Ovary (tissue), 3 donors: ENCODE measurements around the gene MRPL10.

ENCODE experiments used
- CTCF ChIP-seq, 3 donors: fragments of 450-650 bp in 2 of 3; fragments of 200-600 bp in 1 of 3; IDR thresholded peaks; one replicate each; pipeline versions ENCODE4 v1.5.1 to v1.8.0; 2016 to 2022; ENCODE audit warnings: antibody characterized with exemption in 3 of 3, mild to moderate bottlenecking in 1 of 3
- EP300 ChIP-seq: sonication (generic); formaldehyde crosslinking; IDR thresholded peaks from one replicate; pipeline ENCODE4 v1.6.1; 2017; ENCODE audit warnings: antibody characterized with exemption
- POLR2A ChIP-seq: fragments of 450-650 bp; IDR thresholded peaks from one replicate; pipeline ENCODE4 v1.6.1; 2017; ENCODE audit warnings: antibody characterized with exemption, mild to moderate bottlenecking, moderate library complexity
- donor health status: DM: no; HTN: no; CAD: no.

- no peak for TF ChIP-seq CTCF (IDR thresholded peaks at IDR 0.05)
- no peak for TF ChIP-seq POLR2A
- no peak for TF ChIP-seq EP300
Observed at GRCh38 chr17:47848198-47848513, 16.8 kb upstream of the MRPL10 start.
